GM18873 (cell line): ENCODE measurements around the gene SLC22A3.
"Not testable (repeated sequence)": the region's sequence is repeated elsewhere in the genome, so short reads cannot be mapped to it uniquely, and the experiment has no call there.

Experiments
- ATAC-seq: cut with Tn5 transposase; IDR thresholded peaks from one replicate; pipeline ENCODE4 v1.9.1; 2021; ENCODE audit warnings: mild to moderate bottlenecking, moderate library complexity, moderate number of reproducible peaks; ENCODE audit not compliant: unreplicated experiment, low FRiP score

Gene SLC22A3

DNA sequence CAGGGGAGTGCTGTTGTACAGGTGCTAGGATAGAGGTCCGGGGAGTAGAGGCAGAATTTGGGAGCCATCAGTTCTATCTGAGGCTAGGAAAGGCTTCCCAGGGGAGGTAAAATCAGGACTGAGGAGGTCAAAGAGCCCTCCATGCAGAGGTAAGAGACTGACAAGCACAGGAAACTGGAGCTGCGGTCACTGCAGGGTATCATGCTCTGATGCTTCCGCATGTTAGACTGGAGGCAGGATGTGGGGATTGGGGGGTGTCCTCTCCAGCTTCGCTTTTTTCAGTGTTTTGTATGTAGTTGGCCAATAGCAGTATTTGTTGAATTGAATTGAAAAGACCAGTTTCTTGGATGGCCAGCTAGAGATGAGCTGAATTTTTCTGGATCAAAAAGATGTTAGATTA, 87.8 kb downstream of the SLC22A3 start:
- no peak for ATAC-seq

DNA sequence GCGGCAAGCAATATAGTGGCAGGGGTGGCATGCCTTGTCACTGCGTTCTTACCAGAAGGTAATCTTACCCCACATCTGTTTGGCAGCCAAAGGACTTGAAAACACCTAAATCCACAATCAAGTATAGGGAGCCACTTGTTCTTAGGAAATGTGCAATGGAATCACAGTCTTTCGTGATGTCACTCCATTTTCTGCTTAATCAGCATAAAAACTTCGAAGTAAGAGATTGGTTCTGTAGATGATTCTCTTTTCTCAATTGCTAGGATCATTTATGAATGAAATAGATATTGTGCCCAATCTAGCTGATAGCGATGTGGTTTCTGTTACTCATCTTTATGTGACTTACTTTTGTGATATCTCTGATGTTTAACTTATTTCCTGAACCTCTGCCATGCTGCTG, 89.0 kb downstream of the SLC22A3 start:
- ATAC-seq = no peak

DNA sequence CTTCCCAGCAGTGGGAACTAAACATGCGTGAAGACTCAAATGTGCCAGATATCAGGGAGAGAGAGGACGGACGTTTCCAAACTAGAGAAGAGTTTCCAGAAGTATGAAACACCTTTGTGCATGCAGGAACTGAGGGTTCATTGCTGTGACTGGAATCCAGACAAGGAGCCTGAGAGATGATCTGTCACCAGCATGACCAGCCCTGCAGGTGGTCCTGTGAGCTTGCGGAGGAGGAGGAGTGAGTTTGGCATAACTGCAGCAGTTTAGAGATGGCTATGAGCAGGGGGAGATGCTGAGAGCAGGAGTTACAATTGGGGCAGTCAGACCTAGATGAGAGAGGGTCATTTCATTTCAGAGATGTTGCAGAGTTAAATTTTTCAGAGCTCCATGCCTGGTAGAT, 89.6 kb downstream of the SLC22A3 start:
- no peak for ATAC-seq

DNA sequence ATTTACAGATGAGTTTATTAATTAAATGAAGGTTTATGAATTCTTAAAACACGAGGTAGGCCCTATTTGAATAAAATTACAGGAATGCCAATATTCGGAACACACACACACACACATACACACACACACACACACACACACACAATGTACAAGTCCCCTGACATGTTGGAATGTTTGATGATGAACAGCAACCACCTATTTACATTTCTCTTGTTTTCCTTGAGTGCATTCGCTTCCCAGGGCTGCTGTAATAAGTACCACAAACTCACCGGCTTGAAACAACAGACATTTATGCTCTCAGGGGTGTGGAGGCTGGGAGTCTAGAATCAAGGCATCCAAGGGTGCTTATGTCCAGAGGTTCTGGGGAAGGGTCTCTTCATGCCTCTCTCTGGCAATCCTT, 90.3 kb downstream of the SLC22A3 start:
- no peak for ATAC-seq

DNA sequence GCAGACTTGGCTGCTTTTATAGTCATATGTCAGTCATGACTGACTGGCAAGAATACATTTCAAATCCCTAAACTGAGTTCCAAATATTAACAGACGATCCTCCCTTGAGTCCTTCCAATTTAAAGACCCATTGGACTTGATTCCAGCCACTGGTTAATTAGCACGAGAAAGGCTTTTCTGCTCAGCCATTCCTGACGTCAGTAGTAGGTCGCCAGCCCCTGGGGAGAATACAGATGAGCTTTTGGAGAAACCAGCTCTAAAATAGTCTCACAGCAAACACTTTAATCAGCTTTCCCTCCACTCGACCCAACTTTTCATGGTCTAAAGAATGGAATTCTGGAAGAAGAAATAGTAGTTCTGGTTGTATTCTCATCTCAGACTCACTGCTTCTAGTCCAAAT, 91.6 kb downstream of the SLC22A3 start:
- no peak for ATAC-seq

DNA sequence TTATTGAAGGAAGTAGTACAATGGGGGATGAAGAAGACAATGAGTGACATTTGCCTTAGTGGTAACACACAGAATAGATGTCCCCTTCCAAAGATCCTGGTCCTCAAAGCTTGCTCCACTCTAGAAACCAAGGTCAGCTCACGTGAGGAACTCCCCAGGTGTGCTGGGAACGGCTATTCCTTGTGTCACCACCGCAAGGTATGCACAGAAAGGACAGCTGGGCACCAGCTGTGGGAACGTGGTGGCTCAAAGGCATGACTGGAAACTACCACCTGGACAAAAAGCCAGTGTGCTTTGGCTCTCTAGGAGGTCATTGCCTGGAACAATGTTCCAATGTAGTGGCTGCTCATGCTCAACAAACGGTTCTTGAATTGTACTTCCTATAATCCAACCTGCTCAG, 94.0 kb downstream of the SLC22A3 start:
- no peak for ATAC-seq

DNA sequence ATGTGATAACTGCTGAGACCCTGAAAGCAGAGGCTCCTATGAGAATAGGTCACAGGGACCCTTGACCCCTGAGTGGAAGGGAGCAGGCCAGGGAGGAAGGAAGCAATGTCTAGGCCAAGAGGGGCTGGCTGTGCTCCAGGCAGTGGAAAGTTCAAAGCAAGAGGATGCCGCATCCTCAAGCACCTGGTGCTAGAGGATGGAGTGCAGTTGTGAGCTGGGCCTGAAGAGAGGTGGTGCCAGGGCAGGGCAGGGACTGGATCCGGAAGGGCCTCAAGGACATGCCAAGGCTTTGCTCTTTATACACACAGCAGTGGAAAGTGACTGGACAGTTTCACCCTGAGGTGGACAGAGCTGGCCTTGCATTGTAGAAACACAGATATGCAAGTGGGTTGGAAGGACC, 97.0 kb downstream of the SLC22A3 start:
- no peak for ATAC-seq

DNA sequence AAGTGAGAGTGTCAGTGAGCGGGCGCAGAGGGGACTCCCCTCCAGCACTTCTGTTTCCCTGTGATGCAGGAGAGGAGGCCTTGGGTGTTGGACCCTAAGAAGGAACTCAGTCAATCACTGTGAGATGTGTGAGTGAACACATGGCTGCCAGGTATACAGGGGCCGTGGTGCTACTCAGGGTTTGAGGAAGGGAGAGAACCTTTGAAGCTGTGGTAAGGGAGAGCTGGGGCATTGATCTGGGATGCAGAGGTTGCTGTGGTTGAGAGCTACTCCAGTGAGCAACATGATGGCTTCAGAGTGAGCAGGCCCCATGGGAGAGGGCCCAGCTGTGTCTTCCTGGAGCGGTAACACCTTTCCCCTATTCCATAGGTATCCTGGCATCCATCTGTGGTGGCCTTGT, 99.2 kb downstream of the SLC22A3 start:
- ATAC-seq = no peak

DNA sequence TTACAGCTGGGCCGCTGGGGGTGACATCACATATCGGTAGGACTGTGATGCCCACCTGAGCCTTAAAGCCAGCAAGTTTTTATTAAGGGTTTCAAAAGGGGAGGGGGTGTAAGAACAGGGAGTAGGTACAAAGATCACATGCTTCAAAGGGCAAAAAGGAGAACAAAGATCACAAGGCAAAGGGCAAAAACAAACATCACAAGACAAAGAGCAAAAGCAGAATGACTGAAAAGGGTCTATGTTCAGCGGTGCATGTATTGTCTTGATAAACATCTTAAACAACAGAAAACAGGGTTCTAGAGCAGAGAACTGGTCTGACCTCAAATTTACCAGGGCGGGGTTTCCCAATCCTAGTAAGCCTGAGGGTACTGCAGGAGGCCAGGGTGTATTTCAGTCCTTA, 101.6 kb downstream of the SLC22A3 start:
- not testable (repeated sequence) for ATAC-seq

DNA sequence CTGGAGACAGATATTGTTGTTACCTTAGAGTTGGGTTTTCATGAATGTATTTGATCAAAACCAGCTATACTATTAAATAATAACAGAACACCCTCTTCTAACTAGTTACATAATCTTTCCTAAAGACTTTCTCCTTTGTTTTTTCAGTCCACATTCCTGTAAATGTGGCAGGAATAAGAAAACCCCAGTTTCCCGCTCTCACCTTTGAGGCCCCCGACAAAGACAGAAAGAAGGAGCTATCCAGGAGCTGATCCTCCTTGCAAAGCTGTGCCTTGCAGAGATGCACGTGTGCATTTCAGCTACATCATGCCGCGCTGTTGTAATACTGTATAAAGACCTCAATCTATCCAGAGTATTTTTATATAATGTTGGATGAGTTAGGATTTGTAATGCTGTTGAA, 102.7 kb downstream of the SLC22A3 start:
- no peak for ATAC-seq

DNA sequence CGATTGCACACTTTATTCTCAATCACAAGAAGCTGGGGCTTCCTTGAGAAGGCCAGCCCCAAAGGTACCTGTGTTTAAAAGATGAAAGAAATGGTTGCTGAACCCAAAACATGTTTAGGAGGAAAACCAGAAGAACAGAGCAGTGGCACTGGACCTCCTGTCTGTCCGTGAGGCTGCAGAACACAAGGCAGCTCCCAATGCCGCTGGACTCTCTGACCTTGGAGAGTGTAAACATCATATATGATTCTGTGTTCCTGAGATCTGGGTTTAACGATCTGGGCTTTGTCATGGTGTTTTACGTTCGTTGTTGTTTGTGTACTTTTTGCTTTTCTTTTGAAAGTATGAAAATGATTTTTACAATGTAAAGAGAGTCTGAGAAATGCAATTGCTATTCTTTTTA, 106.1 kb downstream of the SLC22A3 start:
- no peak for ATAC-seq

DNA sequence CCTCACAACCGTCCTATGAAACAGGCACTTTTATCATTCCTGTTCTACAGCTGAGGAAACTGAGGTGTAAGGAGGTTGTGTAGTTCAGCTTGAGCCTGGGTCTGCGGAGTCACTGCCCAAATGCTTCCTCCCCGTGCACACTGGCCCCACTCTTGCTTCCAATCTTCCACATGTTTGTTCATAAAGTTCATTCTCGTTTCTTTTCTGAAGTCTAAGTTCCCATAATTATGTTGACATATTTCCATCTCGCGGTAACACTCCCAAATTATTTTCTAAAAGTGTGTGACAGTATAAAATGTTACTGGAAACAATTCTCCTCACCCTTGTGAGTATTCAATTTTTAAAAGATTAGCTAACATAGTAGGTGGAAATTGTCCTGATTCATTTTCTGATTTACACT, 106.9 kb downstream of the SLC22A3 start:
- ATAC-seq = no peak

DNA sequence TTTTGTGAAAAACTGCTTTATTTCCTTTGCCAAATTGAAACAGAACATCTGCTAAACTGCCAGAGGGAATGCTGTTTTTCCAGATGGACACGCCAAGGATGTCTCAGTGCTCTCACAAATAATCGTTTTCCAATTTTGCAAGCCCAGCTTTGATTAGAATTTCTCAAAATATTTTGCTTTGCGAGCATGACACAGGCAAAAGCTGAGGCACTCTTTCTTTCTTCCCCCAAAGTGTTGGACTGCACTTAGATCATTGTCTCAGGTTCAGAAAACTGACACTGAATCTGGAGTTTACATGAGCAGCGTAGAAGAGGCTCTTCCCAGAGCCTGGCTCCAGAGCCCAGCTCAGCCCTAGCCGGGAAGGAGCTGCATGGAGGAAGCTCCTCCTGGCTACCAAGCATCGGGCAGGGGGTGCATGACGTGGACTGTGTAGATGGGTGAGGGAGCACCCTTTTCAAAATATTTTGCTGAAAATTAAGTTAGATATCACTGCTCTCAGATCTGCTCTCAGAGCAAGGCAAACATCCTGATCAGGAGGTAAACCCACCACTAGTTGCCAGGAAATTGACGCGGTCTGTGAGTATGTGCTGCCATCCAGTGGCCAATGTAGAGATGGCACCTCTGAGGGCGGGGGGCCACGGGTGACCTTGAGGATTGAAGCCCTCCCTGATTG, 107.5 kb downstream of the SLC22A3 start:
- ATAC-seq = peak; percentile 68

DNA sequence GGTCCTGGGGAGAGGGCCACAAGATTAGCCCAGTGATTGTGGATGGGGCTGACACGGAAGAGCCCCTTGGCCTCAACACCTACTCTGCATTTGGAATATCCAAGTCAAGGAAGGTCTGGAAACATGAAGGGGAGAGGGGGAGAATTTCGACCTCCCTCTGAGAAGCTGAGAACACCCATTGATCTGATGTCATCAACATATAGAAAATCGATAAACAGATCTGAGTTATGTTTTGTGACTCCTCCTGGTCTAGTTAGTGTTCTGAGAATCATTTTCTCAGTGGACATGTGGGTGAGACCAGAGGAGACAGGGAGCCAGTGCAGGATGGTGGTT, 108.0 kb downstream of the SLC22A3 start:
- no peak for ATAC-seq

DNA sequence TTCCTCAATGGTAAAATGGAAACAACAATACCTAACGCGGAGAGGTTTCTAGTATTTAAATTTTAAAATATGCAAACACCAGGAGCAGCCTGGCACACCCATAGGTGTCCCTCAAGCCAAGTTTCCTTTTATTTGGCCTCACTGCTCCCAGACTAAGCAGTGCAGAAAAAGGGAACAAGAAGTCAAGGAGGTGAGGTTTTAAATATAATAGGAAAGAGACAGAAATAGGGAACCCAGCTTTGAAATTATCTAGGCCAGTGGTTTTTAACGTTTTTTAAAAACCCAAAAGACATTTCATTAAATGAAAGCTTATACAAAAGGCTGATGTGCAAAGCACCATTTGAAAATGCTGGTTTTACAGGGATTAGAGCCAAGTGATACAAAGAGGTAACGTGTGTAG, 109.6 kb downstream of the SLC22A3 start:
- no peak for ATAC-seq

DNA sequence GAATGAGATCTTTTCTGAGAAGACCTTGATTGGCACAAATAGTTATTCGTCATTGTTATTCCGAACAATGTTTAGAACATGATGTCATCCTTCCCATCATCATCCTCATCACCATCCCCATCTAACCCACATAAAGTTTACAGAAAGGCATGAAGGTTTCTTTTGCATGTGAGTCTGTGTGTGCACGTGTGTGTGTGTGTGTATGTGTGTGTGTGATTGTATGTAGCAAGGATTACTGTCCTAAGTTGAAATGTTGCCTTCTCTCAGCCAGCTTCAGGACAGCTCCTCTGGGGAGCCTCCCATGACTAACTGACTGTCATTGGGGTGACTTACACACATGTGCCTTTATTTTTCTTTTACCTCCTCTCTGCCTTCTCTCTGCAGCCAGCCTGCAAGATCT, 113.5 kb downstream of the SLC22A3 start:
- no peak for ATAC-seq

DNA sequence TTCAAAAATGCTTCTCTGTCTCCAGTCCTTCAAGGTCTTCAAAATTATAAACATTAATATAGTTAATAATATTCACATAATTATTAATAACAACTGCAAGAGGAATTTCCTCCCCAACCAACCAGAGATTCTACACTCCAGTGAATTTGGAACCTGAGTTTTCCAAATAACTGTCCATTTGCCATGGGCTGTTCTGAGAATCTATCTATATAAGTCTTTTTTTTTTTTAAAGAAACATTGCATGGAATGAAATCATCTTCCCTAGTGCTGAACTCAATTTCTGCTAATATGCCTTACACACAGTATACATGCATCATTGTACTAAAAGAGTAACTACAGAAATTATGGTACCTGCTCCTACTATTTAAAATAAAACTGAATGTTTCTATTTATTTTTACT, 113.9 kb downstream of the SLC22A3 start:
- ATAC-seq = no peak

DNA sequence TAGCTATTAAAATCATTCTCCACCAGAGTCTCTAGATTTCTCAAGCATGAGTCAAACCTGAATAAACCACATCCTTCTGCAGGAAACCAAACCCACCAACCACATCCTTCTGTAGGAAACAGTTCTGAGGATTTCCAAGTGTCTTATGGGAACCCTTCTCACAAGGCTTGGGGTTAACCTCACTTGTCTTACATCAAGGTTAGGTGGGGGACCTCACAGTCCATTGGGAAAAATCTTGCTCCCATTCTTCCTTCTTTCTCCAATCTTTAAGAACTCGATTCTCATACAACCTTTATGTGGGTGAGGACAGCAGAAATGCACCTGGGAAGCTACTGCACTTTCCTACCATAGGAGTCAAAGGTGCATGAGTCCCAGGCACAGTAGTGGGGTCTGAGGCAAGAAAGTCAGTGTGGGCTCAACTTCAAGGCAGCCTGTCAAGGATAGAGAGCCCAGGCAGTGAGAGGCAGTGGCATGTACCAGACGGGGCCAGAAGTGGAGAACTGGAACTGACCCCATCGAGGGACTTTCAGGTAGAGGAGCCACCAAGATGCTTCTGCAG, 114.5 kb downstream of the SLC22A3 start:
- ATAC-seq = peak; percentile 98

DNA sequence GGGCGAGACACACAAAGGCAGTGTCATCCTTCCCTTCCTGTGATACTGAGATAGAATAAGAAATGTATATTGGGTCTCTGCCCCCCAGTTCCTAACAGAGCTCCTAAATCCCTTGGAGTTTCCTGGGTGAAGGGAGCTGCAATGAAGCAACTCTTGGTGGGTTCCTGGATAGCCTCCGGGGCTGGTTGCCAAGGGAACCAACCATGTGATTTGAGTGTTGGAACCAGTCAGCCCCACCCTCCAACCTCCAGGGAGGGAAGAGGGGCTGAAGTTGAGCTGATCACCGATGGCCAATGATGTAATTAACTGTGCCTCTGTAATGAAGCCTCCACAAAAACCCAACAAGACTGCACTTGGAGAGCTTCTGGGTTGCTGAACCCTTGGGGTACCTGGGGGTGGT, 116.6 kb downstream of the SLC22A3 start:
- no peak for ATAC-seq

DNA sequence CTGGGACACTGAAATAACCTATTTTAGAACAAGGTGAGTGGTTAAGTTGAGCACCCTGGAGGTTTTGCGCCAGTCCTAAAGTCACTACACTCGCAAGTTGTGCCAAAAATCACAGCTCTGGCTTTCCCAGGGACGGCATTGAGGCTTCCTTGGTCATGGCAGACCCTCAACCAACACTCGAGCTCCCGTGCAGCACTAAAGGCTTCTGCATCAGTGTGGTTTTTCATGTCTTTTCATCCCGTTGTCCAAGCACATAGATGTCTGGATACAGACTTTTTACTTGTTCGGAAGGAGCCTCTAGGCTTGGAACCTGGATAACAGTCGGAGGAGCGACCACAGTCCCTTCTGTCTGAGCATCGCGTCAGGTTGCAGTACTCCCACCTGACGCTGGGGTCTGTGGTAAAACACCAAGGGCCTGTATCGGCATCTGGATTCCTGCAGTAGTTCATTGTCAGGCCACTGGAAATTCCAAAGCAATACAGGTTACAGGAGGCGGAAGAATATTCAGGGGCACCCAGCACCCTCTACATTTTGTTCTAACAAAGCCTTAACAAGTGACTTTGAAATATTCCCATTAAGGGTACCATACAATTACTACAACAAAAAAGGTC, 119.2 kb downstream of the SLC22A3 start:
- ATAC-seq = not testable (repeated sequence)

DNA sequence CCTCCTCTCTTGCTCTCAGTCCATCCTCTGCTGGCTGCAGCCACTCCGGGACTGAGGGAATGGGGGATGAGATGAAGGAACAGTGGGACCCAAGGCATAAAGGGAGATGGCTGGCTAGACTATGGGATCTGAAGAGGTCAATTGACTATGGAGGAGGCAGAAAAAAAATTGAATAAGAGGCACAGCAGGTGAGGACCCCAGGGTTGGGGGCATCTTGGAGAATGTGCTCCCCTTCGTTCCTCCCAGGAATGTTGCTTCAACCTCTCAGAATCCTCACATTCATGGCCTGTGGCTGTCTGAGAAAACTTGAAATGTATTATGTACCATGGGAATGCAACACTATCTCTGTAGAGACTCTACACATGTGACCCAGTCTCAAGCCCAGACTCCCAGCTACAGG, 121.0 kb downstream of the SLC22A3 start:
- no peak for ATAC-seq

DNA sequence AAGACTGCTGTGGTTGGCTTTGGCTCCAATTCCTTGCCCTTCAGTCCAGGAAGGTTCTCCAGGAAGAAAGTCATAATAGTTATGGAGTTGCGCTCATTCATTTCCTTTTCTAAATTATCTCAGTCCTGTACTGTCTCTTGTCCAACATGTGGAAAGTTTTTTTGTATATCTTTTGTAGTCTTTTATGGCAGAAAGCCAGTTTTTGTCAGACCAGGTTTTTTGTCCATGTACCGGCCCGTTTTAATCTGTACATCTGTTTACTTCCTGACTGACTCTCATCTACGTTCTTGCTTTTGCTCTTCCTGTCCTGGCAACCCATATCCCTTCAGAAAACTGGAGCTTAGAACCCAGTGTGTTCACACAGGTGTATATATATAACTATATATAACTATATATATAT, 127.9 kb downstream of the SLC22A3 start:
- not testable (repeated sequence) for ATAC-seq
